GM12801 (cell line): Measurements from ENCODE around the gene TBC1D22B.

Experiments
- TF ChIP-seq, protein P1 (sequence below): IDR thresholded peaks from one replicate; pipeline ENCODE4 v1.5.1; 2011; ENCODE audit warnings: control low read depth; ENCODE audit not compliant: insufficient read length; ENCODE audit errors: extremely low read depth

Gene TBC1D22B

DNA sequence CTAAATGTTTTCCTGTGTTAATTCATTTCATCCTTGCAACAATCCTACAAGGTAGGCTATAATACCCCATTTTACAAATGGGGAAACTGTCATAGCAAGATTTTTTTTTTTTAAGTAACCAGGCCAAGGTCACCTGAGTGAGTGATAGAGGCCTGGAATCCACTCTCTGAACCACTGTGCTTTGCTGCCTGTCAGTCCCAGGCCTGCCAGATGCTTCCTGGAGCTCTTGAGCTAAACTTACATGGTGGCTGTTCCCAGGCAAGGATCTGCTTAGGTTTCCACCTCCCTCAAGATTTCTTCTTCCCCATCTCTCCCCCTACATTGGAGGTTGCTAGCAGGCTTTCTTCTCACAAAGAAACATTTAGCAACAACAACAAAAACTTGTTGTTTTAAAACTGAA, 63.5 kb downstream of the TBC1D22B start:
- TF ChIP-seq, protein P1, sequence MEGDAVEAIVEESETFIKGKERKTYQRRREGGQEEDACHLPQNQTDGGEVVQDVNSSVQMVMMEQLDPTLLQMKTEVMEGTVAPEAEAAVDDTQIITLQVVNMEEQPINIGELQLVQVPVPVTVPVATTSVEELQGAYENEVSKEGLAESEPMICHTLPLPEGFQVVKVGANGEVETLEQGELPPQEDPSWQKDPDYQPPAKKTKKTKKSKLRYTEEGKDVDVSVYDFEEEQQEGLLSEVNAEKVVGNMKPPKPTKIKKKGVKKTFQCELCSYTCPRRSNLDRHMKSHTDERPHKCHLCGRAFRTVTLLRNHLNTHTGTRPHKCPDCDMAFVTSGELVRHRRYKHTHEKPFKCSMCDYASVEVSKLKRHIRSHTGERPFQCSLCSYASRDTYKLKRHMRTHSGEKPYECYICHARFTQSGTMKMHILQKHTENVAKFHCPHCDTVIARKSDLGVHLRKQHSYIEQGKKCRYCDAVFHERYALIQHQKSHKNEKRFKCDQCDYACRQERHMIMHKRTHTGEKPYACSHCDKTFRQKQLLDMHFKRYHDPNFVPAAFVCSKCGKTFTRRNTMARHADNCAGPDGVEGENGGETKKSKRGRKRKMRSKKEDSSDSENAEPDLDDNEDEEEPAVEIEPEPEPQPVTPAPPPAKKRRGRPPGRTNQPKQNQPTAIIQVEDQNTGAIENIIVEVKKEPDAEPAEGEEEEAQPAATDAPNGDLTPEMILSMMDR = no peak

DNA sequence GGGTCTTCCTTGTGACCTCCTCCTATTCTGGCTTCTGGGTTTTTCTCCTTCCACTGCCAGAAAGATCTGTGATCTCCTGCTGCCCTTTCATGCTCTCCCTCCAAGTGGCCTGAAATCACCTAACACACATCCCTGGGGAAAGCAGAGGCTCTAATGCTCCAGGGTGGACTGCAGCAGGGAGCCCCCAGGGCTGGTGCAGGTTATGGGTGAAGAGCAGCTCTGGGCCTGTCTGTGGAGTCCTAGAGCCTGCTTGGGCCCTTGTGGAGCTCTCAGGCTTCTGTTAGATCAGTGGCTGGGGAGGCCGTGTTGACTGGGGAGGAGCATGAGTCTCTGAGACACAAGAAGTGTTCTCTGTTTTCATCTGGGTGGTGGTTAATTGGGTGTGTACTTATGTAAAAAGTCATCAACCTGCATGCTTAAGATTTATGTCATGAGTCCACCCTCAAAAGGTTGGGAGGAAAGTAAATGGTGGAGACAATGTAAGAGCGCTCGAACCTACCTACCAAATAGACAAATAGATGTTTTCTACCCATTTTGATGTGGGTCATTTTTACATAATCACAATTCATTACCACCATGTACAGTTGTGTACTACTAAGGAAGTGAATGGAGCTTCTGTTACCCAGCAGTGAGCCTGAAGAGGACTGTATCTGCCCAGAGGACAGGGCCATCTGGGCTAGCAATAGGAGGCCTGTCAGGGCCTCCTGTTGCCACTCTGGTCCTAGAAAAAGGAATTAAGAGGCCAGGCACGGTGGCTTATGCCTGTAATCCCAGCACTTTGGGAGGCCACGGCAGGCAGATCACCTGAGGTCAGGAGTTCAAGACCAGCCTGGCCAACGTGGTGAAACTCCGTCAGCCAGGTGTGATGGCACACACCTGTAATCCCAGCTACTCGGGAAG, 64.2 kb downstream of the TBC1D22B start:
- TF ChIP-seq, protein P1 = no peak

DNA sequence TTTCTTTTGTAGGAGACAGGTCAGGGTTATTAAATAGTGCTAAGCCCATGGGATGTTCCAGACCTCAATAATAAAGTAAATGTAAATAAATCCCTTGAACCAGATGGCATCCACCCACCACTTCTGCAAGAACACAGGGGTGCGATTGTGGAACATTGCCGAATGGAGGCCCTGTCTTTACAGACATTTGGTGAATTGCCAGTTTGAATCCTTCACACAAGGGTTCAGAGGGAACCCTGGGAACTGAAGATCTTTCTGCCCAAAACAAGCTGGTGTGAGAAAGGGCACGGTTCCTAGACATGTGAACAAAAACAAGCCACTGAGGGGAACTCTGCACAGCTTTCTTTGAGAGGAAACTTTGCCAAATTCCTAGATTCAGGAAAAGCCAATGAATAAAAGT, 66.0 kb downstream of the TBC1D22B start:
- TF ChIP-seq, protein P1 = no peak

DNA sequence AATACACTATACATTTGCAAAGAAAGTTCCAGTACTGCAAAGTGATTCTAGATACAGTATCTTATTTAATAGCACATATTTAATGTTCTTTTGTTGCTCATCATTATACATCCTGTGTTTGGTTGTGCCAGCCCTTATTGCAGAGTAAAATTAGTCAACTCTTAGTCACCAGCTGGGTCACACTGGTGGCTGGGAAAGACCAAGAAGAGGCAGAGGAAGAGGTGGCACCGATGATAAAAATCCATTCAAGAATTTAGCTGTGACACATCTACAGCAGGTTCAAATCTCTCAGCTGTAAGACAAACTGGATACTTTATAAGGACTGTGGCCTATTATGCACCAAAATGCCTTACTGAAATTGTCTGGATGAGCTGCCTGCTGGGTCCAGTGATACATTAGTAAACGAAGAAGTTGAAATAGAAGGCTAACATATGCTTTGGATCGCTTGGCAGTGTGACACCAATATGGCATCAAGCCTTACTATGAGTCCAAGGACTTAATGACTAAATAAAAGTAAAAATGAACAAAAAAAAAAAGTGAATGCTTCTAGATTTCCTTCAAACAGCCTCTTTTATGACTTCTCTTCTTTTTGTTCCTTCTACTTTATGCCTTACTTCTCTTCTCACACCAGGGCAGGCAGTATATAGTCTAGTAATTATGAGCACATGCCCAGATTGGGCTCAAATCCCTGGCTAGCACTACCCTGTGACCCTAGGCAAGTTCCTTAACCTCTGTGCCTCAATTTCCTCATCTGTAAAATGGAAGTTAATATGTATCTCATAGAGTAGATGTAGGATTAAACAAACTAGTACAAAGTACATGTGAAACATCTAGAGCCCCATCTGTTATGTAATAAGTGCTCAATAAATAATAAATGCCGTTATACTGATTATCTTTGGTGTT, 66.8 kb downstream of the TBC1D22B start:
- TF ChIP-seq, protein P1 = no peak

DNA sequence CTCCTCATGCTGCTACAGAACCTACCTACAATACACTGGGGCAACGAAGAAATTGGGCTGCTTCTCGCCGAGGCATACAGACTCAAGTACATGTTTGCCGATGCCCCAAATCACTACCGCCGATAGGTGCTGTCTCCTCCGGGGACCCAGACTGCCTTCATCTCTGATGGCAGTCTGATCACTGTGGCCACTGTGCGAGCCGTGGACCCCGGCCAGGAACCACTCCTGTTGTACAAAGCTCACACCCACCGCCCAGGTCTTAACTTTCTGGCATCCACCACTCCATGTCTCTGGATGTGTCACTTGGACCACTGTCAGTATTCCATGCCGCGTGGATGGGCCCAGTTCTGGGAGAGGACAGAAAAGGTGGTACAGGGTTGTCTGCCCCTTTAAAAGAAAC, 73.5 kb downstream of the TBC1D22B start:
- TF ChIP-seq, protein P1 = no peak

DNA sequence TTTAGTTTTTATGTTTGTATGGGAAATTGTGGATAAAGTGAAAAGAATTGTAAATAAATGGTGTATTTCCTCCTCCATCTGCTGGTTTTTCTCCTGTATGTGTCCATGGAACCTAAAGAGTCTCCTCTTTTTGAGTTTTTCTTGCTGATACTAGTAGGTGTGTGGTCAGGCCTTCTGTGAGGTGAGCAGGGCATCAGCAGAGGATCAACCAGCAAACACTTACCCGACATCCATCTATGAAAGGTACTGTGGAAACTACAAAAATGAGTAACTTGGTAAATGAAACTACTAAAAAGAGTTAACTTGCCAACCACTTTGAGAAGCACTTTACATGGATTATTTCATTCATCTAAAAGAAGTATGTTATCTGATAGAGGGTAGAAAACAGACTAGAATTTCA, 75.3 kb downstream of the TBC1D22B start:
- TF ChIP-seq, protein P1 = no peak

DNA sequence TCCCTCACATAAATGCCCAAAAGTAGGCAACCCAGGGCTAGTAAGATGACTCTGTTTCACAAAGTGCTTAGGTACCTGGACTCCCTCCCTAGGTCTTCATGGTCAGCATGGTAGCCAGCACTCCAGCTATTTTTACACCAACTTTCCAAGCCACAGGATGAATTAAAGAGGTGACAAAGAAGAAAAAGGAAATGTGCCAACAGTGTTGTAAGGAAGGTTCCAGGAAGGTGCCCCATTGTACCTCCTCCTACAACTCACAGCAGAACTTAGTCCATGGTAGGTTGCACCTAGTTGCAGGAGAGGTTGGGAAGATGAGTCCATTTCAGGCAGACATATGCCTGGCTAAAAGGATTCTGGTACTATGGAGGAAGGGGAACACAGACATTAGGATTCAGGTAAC, 76.5 kb downstream of the TBC1D22B start:
- TF ChIP-seq, protein P1 = no peak
